Naive thymus-derived CD8-positive, alpha-beta T cell (primary cell): Measurements from ENCODE around the gene STIM1. TPM values are rescaled to one million over a fixed set of nuclear protein-coding genes. Genes with fewer than 3 reads are reported as not detected.
"Not testable (repeated sequence)": the region's sequence is repeated elsewhere in the genome, so short reads cannot be mapped to it uniquely, and the experiment has no call there.

Experiments used
- ATAC-seq, 2 donors: fragments of 150-1000 bp; cut with Tn5 transposase in 1 of 2; sonication (Bioruptor Pico), chemical (Tn5 transposase) in 1 of 2; 1 replicate in 1 of 2; 2 replicates in 1 of 2; pipeline ENCODE4 v1.10.0; 2021; ENCODE audit warnings: mild to moderate bottlenecking in 2 of 2, moderate library complexity in 2 of 2
- POLR2A ChIA-PET: fragments of 350-600 bp; sonication (Branson Sonifier 250); formaldehyde crosslinking; loops from one replicate; lab custom pipeline; 2021; ENCODE audit warnings: antibody characterized with exemption; lab: Charles Lee
- DNase-seq, 10 donors: peaks; one replicate each; pipeline versions ENCODE4 v3.0.0 to v3.0.0-alpha.2; 2020 to 2022
- H3K27ac Mint-ChIP-seq, 10 donors: one replicate each; pipeline ENCODE4 v1.8.0; 2020 to 2022; ENCODE audit warnings: mild to moderate bottlenecking in 10 of 10, mixed read lengths in 10 of 10, moderate library complexity in 4 of 10, inconsistent platforms in 1 of 10
- H3K27me3 Mint-ChIP-seq, 5 donors: one replicate each; pipeline ENCODE4 v1.8.0; 2021 to 2022; ENCODE audit warnings: mixed read lengths in 5 of 5
- H3K36me3 Mint-ChIP-seq, 3 donors: one replicate each; pipeline ENCODE4 v1.8.0; 2020 to 2022; ENCODE audit warnings: mixed read lengths in 3 of 3, mild to moderate bottlenecking in 2 of 3, inconsistent platforms in 1 of 3
- H3K4me1 Mint-ChIP-seq, 4 donors: one replicate each; pipeline ENCODE4 v1.8.0; 2021 to 2022; ENCODE audit warnings: mixed read lengths in 4 of 4
- H3K4me3 Mint-ChIP-seq, 10 donors: one replicate each; pipeline ENCODE4 v1.8.0; 2020 to 2022; ENCODE audit warnings: mild to moderate bottlenecking in 10 of 10, mixed read lengths in 10 of 10, moderate library complexity in 6 of 10, inconsistent platforms in 1 of 10
- H3K9me3 Mint-ChIP-seq, 9 donors: one replicate each; pipeline ENCODE4 v1.8.0; 2020 to 2022; ENCODE audit warnings: mixed read lengths in 9 of 9, mild to moderate bottlenecking in 3 of 9, inconsistent platforms in 1 of 9, moderate library complexity in 1 of 9
- polyA plus RNA-seq, 3 donors: library from polyadenylated mRNA; unstranded; fragments of 300-500 nt; fragmentation: Illumina TruSeq; gene quantifications; one replicate each; pipeline ENCODE4 v1.2.3, GENCODE V29; 2021
- total RNA-seq, 8 experiments: library from RNA in 2 of 8; stranded (reverse) in 2 of 8; gene quantifications; one replicate each; pipeline ENCODE4 v1.2.3 and lab custom pipeline; 2021 to 2026

Gene STIM1
- total RNA-seq (100 to 1,000 TPM in 1 of 2 experiments, 10 to 100 TPM in 1; 98.7 to 101 TPM), polyA plus RNA-seq (10 to 100 TPM; 33.4 to 39.0 (median 38.9) TPM), total RNA-seq (lab: John Stamatoyannopoulos, UW) (66.7 to 178 (median 147) reads per million in 6 experiments)

DNA sequence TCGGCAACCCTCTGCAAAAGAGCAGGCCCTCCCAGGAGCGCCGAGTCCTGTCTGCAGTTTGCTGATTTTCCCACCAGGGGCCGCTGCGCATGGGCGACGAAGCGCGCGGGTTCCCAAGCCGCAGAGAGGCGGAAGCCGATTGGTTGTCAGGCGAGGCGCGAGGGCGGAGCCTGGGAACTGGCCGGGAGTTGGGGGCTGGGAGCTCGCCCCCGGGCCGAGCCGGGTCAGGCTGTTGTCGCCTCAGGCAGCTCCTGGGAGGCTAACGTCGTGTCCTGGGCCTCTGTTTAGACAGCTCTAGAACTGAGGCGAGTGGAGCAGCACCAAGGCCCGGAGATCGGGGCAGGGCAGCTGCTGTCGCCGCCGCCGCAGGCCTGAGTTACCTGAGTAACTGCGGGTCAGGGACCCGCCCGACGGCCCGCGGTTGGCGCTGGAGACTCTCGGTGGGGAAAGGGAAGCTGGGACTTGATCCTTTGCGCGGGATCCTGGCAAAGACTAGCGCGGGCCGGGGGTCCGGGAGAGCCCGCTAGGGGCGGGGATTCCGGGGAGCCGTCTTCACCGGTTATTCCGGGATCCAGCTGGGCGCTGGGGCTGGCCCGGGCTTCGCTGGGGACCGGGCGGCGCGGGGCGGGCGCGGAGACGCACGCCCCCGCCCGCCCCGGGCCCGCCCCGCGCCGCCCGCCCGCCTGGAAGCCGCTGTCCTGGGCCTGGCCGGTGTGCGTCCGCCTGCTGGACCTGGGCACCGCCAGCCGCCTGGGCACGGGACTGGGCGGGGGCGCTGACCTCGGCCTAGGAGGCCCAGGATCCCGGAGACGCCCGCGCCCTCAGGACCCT is at the start of gene STIM1:
TSS of gene STIM1 (plus strand) at position 688 of the 831 bp plus-strand sequence. CDS start 607 bp downstream, outside the sequence.
- H3K27ac Mint-ChIP-seq, result peak within 1 kb of the TSS; percentile 94 to 100 (median 100)
- no peaks in the 10 kb centered on the region for H3K9me3 Mint-ChIP-seq
- DNase-seq (peak; percentile 96 to 99 (median 97)), ATAC-seq (peak; percentile 70 to 75)
- peaks cover 39 to 72% (median 63%) of the 10 kb centered on the region in 4 donors for H3K4me1 Mint-ChIP-seq
- POLR2A ChIA-PET, result interaction anchor here (0.6 to 14.9 kb wide), 44 partner anchors 9 to 238 kb away, joined by 3 to 406 read pairs (median 5); partner anchors contain the start of genes NUP98, PGAP2, RHOG and RRM1
- H3K36me3 Mint-ChIP-seq, result no peaks in the 10 kb centered on the region
- peak within 1 kb of the TSS; percentile 79 to 100 (median 94) for H3K4me3 Mint-ChIP-seq
- peaks cover 0 to 1% (median 0%) of the 10 kb centered on the region in 5 donors for H3K27me3 Mint-ChIP-seq

DNA sequence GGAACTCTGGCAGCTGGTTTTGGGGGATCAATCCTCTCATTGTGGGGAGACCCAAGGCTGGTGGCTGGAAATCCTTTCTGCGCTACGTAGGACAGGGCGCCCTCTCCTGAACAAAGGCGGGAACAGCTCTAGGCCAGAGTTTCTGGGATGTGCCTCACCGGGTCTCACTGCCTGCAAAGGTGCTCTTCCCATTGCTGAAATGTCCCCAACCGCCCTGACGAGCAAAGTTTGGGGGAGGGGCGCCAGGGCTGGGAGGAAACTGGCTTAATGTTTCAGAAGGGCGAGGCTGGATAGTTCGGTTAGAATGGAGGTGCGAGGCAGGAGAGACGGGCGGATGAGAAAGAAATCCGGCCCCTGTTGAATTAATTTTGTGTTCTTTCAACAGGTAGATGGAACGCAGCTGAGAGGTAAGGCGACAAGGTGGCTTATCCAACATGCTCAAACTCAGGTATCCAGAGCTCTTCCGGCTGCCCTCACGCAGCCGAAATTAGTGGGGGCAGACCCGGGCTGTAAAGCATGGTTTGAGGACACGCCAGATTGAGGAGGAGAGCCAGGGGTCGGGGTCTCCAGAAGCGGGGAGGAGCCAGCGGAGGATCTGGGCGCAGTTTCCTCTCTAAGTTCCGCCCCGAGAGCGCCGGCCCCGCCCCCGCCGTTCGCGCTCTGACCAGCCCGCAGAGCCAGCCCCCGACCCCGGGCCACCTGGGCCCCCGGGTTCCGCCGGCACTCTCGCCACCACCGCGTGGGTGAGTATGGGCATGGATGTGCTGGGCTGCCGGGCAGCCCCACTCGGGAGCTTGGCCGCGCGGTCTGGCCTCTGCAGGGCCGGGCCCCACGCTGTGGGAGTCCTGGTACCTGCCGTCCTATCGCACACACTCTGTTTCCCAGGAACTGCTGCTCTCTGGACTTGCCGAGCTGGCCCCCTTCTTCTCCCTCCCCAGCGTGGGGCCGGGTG is 47.3 kb upstream of the STIM1 start, which contains the start of gene PGAP2:
TSS of gene PGAP2 (plus strand) at position 652 of the 952 bp plus-strand sequence. CDS start 2,700 bp downstream, outside the sequence.
- POLR2A ChIA-PET, result interaction anchor here (0.7 to 4.0 kb wide), 11 partner anchors 9 to 264 kb away, joined by 3 to 29 read pairs (median 4); partner anchors contain the start of genes NUP98, RHOG and STIM1
- peak; percentile 70 to 81 for ATAC-seq
- H3K27ac Mint-ChIP-seq, result peak within 1 kb of the TSS; percentile 82 to 99 (median 94)
- H3K4me1 Mint-ChIP-seq, result peaks cover 12 to 30% (median 17%) of the 10 kb centered on the region in 4 donors
- peak; percentile 32 to 74 (median 54) for DNase-seq
- H3K9me3 Mint-ChIP-seq, result no peaks in the 10 kb centered on the region
- peak within 1 kb of the TSS; percentile 94 to 100 (median 97) for H3K4me3 Mint-ChIP-seq
- H3K27me3 Mint-ChIP-seq, result no peaks in the 10 kb centered on the region
- H3K36me3 Mint-ChIP-seq, result peaks cover 0 to 2% (median 0%) of the 10 kb centered on the region in 3 donors

DNA sequence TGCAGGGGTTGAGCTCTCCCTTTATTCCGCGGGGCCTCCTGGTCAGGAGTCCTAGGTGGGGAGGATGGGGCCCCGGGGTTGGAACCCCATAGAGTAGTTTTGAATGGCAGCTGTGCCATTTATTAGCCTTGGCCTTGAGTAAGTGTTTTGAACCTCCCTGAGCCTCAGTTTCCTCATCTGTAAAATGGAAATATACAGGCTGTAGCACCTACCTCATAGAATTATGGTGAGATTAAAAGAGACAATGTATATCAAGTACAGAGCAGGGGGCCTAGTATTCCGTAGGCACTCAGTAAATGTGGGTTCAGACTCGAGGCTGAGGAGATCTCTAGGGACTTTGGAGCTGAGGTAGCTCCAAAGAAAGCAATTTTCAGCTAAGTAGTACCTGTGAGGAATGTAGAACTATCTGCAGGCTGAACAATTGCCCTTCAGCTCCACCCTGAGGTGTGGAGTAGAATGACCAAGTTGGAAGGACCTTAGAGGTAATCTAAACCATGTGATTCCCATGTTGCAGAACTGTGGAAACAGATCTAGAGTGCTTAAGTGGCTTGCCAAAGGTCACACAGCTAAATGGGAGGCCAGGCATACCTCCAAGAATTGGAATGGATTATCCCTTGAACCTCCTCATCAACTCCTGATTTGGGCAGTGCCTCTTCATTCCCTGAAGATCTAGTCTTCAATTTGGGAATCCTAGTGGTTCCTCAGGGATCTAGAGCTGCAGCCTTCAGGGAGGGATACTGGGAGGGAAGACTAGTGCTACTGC is 46.4 kb upstream of the STIM1 start:
- H3K27ac Mint-ChIP-seq, result peak overlapping the region; percentile 58 to 92 (median 80)
- no peaks in the 10 kb centered on the region for H3K27me3 Mint-ChIP-seq
- no peaks in the 10 kb centered on the region for H3K9me3 Mint-ChIP-seq
- peaks cover 12 to 30% (median 17%) of the 10 kb centered on the region in 4 donors for H3K4me1 Mint-ChIP-seq
- POLR2A ChIA-PET, result interaction anchor here (0.7 to 4.0 kb wide), 9 partner anchors 10 to 263 kb away, joined by 3 to 29 read pairs (median 4); partner anchors contain the start of genes NUP98, RHOG and STIM1
- ATAC-seq, result peak; percentile 72 to 85
- H3K36me3 Mint-ChIP-seq, result peaks cover 0 to 2% (median 0%) of the 10 kb centered on the region in 3 donors
- DNase-seq, result peak in 9 of 10 donors; percentile 33 to 74 (median 50)
- peak overlapping the region; percentile 86 to 100 (median 96) for H3K4me3 Mint-ChIP-seq

DNA sequence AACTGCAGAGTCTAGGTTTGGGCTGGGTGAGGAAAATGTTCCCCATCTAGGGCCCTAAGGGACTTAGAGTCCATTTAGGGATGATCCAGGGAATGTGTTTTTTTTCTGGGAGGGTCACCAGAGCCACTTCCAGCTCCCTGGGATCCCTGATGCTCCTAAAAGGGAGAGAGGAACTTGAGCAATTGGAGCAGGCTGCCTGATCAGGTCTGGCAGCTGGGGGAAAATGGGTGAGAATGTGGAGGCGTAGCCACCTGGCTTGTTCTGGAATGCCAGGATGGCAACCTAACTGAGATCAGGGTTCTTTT is 45.9 kb upstream of the STIM1 start:
- H3K4me3 Mint-ChIP-seq, result peak overlapping the region in 2 of 10 donors; percentile 13 to 48
- POLR2A ChIA-PET, result interaction anchor here (0.9 to 4.0 kb wide), 6 partner anchors 11 to 263 kb away, joined by 3 to 29 read pairs (median 7); partner anchors contain the start of genes NUP98 and STIM1

DNA sequence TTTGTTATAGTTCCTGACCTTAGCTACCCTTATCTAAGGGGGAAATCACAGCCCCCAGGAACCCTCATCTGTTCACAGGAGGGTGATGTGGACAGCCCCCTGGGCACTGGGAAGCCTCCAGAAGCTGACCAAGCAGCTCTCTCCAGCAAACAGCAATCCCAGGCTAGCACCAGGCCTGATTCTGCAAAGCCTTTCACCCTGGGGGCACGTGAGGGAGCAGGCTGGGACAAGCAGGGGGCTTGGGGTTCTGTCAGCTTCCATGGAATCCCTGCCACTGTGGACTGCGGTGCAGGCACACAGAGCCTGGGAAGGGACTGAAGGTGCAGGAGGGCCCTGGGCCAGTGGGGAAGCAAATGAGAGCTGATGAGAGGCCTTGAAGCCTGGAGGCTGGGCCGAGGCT is 45.0 kb upstream of the STIM1 start:
- peaks cover 0 to 2% (median 0%) of the 10 kb centered on the region in 3 donors for H3K36me3 Mint-ChIP-seq
- POLR2A ChIA-PET, result no interaction called here
- H3K4me1 Mint-ChIP-seq, result peaks cover 12 to 30% (median 17%) of the 10 kb centered on the region in 4 donors
- H3K9me3 Mint-ChIP-seq, result no peaks in the 10 kb centered on the region
- no peak for ATAC-seq
- H3K27ac Mint-ChIP-seq, result no peak overlapping the region
- no peaks in the 10 kb centered on the region for H3K27me3 Mint-ChIP-seq
- H3K4me3 Mint-ChIP-seq, result no peak overlapping the region
- DNase-seq, result no peak

More for the DNA sequence above, 45.9 kb upstream of the STIM1 start:
- H3K9me3 Mint-ChIP-seq, result no peaks in the 10 kb centered on the region
- peaks cover 0 to 2% (median 0%) of the 10 kb centered on the region in 3 donors for H3K36me3 Mint-ChIP-seq
- DNase-seq (no peak), ATAC-seq (no peak)
- peaks cover 12 to 30% (median 17%) of the 10 kb centered on the region in 4 donors for H3K4me1 Mint-ChIP-seq
- peak overlapping the region in 4 of 10 donors; percentile 18 to 74 (median 58) for H3K27ac Mint-ChIP-seq
- no peaks in the 10 kb centered on the region for H3K27me3 Mint-ChIP-seq

DNA sequence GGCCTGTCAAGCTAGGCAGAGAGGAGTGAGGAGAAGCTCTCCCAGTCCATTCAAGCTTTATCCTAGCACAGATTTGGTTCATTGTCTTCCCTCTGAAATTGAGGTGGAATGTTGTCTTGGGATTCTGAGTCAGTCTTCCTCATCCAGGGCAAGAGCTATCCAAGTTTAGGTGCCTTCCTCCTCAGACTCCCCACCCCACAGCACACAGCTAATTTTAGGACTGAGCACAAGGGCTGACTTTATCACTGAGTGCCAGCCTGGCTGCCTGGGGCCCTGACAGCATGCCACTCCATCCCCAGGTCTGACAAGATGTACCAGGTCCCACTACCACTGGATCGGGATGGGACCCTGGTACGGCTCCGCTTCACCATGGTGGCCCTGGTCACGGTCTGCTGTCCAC is 44.5 kb upstream of the STIM1 start:
- H3K4me3 Mint-ChIP-seq, result no peak overlapping the region
- no peaks in the 10 kb centered on the region for H3K9me3 Mint-ChIP-seq
- H3K27ac Mint-ChIP-seq, result no peak overlapping the region
- H3K36me3 Mint-ChIP-seq, result peaks cover 0 to 2% (median 0%) of the 10 kb centered on the region in 3 donors
- H3K4me1 Mint-ChIP-seq, result peaks cover 12 to 30% (median 17%) of the 10 kb centered on the region in 4 donors
- POLR2A ChIA-PET, result no interaction called here
- no peaks in the 10 kb centered on the region for H3K27me3 Mint-ChIP-seq
- no peak for ATAC-seq
- DNase-seq, result no peak

DNA sequence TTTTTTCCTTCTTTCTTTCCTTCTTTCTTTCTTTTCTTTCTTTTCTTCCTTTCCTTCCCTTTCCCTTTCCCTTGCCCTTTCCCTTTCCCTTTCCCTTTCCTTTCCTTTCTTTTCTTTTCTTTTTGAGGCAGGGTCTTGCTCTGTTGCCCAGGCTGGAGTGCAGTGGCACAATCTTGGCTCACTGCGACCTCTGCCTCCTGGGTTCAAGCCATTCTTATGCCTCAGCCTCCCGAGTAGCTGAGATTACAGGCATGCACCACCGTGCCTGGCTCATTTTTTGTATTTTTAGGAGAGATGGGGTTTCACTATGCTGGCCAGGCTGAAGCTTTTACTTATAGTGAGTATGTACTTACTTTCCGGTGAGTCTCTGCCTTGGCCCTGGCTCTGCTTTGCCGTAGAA is 40.6 kb upstream of the STIM1 start:
- H3K9me3 Mint-ChIP-seq, H3K27me3 Mint-ChIP-seq, H3K4me3 Mint-ChIP-seq, ATAC-seq, DNase-seq, H3K27ac Mint-ChIP-seq, H3K36me3 Mint-ChIP-seq: not testable (repeated sequence)
- POLR2A ChIA-PET, result interaction anchor here (1.2 kb wide), 1 partner anchor 25 kb away, joined by 3 read pairs; no protein-coding TSS in a partner anchor
- H3K4me1 Mint-ChIP-seq, result peaks cover 0 to 10% (median 3%) of the 10 kb centered on the region in 4 donors

DNA sequence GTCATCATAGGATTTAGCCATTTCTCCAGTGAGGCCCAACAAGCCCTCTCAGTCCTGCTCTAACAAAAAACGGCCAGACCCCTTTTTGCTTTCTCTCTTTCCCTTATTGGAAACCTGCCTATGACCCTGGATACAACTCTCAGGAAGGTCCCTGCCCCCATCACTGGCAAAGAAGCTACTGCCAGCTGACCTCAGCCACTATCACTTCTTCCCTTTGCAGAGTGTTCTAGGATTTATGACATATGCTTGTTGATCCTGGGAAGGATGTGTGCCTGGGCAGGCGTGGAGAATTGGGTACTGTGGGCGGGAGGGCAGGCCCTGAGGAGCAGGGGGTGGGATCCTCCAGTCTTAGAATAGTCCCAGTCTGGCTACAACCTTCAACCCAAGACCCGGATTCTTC is 39.6 kb upstream of the STIM1 start:
- POLR2A ChIA-PET, result no interaction called here
- Mint-ChIP-seq H3K27ac (peak overlapping the region in 1 of 10 donors; percentile 43), H3K27me3 (no peaks in the 10 kb centered on the region), H3K4me1 (peaks cover 0 to 8% (median under 1%) of the 10 kb centered on the region in 4 donors), H3K9me3 (no peaks in the 10 kb centered on the region), H3K36me3 (peaks cover 0 to 8% (median 2%) of the 10 kb centered on the region in 3 donors), H3K4me3 (no peak overlapping the region)
- DNase-seq (no peak), ATAC-seq (no peak)

DNA sequence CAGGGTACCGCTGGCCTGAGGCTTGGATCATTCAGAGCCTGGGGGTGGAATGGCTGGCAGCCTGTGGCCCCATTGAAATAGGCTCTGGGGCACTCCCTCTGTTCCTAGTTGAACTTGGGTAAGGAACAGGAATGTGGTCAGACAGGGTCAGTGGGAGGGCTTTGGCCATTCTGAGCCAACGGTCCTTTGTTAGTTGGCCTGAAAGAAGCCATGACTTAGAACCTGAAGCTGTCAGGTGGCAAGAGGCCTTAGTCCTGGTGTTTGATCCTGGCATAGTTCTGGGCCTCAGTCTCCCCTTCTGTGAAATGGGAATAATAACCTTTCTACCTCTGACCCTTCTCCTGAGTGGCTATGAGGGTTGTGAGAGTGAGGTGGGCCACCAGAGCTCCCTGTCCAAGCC is 38.8 kb upstream of the STIM1 start:
- Mint-ChIP-seq H3K9me3 (no peaks in the 10 kb centered on the region), H3K36me3 (peaks cover 0 to 8% (median 2%) of the 10 kb centered on the region in 3 donors), H3K27ac (peak overlapping the region in 1 of 10 donors; percentile 66), H3K4me3 (no peak overlapping the region), H3K4me1 (peaks cover 0 to 8% (median under 1%) of the 10 kb centered on the region in 4 donors), H3K27me3 (no peaks in the 10 kb centered on the region)
- POLR2A ChIA-PET, result no interaction called here
- no peak for ATAC-seq
- DNase-seq, result no peak

DNA sequence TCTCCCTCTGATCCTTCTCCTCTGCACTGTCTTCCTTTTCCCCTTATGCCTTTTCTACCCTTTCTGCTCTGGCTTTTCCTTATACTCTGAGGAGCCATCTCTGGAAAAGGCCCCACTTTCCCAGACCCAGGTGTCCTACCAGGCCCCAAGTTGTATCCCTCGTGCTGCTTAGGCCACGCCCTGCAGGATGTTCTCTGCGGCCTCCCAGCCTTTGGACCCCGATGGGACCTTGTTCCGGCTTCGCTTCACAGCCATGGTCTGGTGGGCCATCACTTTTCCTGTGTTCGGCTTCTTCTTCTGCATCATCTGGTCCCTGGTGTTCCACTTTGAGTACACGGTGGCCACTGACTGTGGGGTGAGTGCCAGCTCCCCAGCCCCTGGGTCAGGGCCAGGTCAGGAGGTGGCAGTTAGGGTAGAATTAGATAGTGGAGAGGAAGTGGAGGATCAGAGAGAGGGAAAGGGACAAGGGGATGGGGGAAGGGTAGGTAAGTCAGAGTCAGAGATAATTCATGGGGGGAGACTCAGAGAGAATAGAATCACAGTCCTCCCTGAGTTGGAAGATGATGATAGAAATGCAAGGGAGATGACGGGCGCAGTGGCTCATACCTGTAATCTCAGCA is 38.2 kb upstream of the STIM1 start:
- H3K27me3 Mint-ChIP-seq, result no peaks in the 10 kb centered on the region
- H3K27ac Mint-ChIP-seq, result peak overlapping the region in 3 of 10 donors; percentile 22 to 70 (median 66)
- no peaks in the 10 kb centered on the region for H3K9me3 Mint-ChIP-seq
- DNase-seq (no peak), ATAC-seq (no peak)
- POLR2A ChIA-PET, result no interaction called here
- H3K4me1 Mint-ChIP-seq, result peaks cover 0 to 6% (median under 1%) of the 10 kb centered on the region in 4 donors
- H3K4me3 Mint-ChIP-seq, result no peak overlapping the region
- H3K36me3 Mint-ChIP-seq, result peaks cover 0 to 8% (median 2%) of the 10 kb centered on the region in 3 donors

DNA sequence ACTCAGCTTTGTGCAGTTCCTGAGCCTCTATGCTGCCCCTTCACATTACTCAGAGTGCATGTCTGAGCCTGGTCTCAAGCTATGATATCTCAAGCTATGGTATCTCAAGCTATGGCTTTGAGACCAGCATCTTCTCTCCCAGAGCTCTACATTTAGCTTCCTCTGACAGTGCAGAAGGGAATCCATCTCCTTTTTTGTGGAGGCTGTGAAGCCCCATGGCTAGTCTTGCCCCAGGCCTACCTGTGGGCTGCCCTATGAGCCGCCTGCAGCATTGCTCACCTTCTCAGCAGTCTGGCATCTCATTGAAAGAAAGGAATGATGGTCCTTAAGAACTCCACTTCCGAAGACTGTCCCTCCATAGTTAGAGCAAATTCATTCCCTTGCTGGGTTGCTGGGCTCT is 34.5 kb upstream of the STIM1 start:
- no peak for ATAC-seq
- peak overlapping the region in 1 of 10 donors; percentile 51 for H3K27ac Mint-ChIP-seq
- H3K4me1 Mint-ChIP-seq, result peaks cover 15 to 25% (median 21%) of the 10 kb centered on the region in 4 donors
- peaks cover 0 to 12% (median 0%) of the 10 kb centered on the region in 3 donors for H3K36me3 Mint-ChIP-seq
- POLR2A ChIA-PET, result interaction anchor here (0.5 to 1.2 kb wide), 5 partner anchors 20 to 152 kb away, joined by 3 to 5 read pairs (median 3); partner anchors contain the start of gene RHOG
- H3K4me3 Mint-ChIP-seq, result no peak overlapping the region
- no peaks in the 10 kb centered on the region for H3K27me3 Mint-ChIP-seq
- no peak for DNase-seq
- H3K9me3 Mint-ChIP-seq, result no peaks in the 10 kb centered on the region
